Lower leg skin (tissue), 3 donors: ENCODE results near the gene JAG2.

Source experiments
- POLR2A ChIP-seq, 2 donors: fragments of 450-650 bp; IDR thresholded peaks; one replicate each; pipeline ENCODE4 v1.6.1; 2016 to 2017; ENCODE audit warnings: antibody characterized with exemption in 2 of 2, mild to moderate bottlenecking in 1 of 2, moderate library complexity in 1 of 2
- TF ChIP-seq, protein P1 (sequence below), 3 donors: fragments of 450-650 bp; IDR thresholded peaks; one replicate each; pipeline ENCODE4 v1.5.1; 2016; ENCODE audit warnings: antibody characterized with exemption in 3 of 3, mild to moderate bottlenecking in 3 of 3, moderate library complexity in 2 of 3

DNA sequence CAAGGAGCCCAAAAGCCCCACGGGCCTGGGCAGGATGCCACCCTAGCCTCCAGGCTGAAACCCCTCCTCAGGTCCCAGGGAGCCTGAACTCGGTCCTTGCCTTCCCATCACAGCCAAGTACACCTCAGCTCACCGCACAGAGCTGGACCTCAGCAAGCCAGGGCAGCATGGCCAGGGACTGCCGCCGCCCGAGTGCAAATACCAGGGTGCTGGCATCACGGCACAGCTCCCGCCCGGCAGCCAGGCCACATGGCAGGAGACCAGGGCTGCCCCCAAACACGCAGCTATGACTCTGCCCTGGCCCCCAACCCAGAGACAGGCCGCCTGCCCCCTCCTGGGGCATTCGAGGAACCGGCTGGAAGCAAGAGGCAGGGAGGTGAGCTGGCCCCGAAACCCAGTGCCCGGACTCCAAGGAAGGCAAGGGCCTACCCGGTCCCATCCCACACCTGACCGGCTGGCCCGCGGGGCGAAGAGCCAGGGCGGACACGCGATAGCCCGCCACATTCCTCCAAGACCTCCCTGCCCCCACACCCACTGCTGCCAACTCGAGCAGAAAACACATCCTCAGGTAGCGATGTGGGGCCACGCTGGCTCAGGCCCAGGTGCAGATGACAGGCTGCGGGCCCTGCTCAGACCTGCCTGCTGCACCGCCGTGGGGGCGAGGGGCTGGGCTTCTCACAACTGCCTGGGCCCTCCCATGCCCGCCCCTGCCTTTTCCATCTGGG lies 2.7 kb downstream of the JAG2 start:
- TF ChIP-seq, protein P1, sequence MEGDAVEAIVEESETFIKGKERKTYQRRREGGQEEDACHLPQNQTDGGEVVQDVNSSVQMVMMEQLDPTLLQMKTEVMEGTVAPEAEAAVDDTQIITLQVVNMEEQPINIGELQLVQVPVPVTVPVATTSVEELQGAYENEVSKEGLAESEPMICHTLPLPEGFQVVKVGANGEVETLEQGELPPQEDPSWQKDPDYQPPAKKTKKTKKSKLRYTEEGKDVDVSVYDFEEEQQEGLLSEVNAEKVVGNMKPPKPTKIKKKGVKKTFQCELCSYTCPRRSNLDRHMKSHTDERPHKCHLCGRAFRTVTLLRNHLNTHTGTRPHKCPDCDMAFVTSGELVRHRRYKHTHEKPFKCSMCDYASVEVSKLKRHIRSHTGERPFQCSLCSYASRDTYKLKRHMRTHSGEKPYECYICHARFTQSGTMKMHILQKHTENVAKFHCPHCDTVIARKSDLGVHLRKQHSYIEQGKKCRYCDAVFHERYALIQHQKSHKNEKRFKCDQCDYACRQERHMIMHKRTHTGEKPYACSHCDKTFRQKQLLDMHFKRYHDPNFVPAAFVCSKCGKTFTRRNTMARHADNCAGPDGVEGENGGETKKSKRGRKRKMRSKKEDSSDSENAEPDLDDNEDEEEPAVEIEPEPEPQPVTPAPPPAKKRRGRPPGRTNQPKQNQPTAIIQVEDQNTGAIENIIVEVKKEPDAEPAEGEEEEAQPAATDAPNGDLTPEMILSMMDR (IDR thresholded peaks at IDR 0.05), result no peak
- no peak for TF ChIP-seq POLR2A (IDR thresholded peaks at IDR 0.05)
